ENCODE data around the gene FARSA.
A peak's percentile ranks its signal among the peaks of the same experiment; 100 is the strongest.
"Not testable (repeated sequence)": the region's sequence is repeated elsewhere in the genome, so short reads cannot be mapped to it uniquely, and the experiment has no call there.

Gene FARSA
- total RNA-seq, result 55.2 to 143 (median 63.1) reads per million in 4 experiments

DNA sequence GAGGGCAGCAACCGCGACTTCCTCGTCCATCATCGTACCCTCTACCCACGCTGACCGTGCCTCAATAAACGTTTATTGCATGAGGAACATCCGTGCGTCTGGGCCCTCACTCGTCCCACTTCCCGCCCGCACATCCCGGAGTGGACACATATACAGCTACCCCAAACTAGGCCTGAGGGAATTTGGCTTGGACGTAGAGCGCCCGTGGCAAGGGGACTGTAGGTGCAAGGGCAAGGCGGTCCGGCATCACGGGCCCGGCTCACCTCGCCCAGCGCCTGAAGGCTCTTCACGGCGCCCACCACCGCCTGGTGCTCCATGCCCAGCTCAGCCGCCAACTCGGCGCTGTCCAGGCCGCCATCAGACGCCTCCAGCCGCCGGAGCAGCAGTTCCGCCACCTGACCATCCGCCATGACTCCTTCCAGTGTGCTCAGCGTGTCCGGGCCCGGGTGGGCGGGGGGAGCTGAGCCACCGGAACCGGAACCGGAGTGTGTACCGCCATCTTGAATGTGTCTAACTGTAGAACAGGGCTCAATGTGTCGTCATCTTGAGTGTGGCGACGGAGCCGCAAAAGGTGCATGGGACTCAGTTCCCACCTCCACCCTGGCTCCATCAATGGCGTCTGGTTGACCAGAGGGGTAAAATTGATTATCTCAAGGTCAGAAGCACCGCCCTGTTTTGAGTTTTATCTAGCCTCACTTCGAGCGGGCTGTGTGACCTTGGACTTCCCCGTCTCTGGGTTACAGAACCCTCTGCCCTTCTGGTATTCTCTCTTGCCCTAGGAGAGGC, at the start of gene FARSA:
TSS of gene FARSA (minus strand) at position 425 of the 786 bp plus-strand sequence. CDS start at position 410, 15 bp downstream.
- DNase-seq, result peak; percentile 79

DNA sequence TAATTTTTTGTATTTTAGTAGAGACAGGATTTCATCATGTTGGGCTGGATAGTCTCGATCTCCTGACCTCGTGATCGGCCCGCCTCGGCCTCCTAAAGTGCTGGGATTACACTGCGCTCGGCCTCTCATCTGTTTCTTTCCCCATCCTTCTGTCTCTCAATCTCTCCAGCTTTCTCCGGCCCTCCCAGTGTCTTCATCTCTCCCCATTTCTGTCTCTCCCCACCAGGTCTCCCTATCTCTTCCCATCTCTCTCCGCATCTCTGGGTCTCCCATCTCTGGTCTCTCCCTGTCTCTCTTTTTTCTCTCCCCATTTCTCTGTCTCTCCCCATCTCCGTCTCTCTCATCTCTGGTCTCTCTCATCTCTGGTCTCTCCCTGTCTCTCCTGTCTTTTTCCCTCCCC, 49.6 kb upstream of the FARSA start:
- no peak for DNase-seq

DNA sequence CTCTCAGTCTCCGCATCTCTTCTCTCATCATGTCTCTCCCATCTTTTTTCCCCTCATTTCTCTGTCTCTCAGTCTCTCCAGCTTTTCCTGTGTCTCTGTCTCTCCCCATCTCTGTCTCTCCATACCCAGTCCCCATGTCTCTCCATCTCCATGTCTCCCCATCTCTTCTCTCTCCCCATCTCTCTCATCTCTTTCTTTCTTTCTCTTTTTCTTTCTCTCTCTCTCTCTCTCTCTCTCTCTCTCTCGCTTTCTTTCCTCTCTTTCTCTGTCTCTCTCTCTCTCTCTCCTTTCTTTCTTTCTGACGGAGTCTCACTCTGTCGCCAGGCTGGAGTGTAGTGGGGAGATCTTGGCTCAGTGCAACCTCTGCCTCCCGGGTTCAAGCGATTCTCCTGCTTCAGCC, 49.1 kb upstream of the FARSA start:
- DNase-seq, result no peak

DNA sequence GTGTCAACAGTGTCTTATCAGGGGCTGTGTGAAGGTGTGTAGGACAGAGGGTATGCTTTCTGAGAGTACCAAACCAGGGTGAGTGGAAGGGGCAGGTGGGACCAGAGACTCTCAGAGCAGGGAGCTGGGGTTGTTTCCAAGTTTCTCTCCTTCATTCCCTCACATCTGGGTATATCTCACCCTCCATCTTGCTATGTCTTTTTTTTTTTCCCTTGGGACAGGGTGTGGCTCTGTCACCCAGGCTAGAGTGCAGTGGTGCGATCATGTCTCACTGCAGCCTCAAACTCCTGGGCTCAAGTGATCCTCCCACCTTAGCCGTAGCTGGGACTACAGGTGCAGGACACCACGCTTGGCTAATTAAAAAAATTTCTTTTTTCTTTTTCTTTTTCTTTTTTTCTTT, 46.5 kb upstream of the FARSA start:
- DNase-seq, result no peak

DNA sequence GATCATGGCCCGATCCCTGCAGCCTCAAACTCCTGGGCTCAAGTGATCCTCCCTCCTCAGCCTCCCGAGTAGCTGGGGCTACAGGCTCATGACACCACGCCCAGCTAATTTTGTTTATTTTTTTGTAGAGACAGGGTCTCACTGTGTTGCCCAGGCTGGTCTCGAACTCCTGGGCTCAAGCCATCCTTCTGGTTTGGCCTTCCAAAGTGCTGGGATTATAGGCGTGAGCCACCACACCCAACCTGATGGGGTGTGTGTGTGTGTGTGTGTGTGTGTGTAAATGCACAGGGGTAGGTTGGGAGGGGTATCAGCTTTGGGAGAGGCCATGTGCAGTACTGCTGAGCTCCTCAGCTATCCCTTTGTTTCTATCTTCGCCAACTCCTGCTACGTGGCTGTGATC, 42.6 kb upstream of the FARSA start:
- not testable (repeated sequence) for DNase-seq

DNA sequence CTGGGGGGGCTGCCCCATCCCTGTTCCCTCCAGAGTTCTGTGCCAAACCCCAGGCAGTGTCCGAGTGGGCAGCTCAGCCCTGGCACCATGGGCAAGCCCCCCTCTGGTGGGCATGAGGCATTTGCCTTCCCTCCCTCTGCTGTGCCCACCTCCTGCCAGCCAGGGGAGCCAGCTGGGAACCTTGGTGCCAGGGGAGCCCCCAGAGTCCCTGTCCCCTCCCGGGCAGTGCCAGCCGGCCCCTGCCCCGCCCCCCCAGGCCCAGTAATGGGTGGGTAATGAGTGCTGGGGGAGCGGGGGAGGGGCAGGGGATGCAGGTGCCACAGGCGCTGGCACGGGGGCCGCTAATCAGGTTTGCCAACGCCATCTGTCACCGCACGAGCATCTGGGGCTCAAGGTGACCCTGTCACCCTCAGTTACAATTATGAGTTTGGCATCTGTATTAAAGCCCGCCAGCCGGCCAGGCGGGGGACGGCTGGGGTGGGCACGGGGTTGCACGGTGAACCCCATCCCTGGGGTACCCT, 41.8 kb upstream of the FARSA start:
- no peak for DNase-seq

DNA sequence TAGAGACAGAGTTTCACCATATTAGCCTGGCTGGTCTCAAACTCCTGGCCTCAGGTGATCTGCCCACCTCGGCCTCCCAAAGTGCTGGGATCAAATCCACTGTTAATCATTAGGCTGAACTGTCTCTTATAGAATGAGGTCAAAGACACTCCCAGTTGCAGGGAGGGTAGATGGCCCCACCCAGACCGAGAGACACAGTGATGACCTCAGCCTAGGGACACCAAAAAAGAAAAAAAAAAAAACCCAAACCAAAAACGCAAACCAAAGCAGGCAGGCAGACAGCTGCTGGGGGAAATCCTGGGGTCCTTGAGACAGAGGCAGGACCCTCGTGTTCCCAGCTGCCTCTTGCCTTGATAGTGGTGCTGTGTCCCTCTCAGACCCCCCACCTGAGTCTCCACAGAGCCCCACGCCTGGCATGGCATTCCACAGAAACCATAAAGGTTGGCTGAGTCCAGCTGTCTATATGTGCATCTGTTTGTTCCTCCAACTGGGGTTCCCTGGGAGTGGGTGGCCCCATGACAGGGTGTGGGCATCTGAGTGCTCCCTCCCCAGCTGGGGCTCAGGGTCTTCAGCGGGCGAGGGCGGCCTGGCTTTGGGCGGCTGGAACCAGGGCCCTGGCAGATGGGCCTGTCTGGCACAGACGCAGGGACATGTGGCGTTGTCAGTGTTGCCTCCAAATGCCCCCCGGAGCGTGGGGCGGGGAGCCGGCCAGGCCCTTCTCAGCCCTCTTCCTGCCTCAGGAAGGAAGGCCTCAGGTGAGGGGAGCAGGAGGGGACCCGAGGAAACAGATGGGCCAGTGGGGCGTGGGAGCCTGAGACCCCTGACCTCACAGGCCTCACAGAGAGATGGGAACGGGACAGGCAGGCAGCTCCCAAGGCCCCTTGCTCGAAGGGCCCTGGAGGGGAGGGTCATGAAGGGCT, 41.0 kb upstream of the FARSA start:
- no peak for DNase-seq

DNA sequence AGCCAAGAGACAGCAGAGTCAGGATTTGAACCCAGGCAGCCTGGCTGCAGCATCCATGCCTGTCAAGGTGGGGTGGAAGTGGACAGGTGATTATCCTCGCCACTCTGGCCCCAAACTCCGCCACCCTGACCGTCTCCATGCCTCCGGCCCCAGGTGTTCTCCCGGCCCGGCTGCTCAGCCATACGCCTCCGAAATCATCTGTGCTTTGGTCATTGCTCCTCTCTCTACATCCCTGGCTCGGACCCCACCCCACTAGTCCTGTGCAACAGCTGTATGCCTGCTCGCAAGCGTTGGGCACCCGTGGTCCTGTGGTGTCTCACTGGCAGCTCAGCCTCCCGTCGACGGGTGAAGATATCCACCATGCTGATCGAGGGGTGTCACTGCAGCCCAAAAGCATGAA, 39.7 kb upstream of the FARSA start:
- DNase-seq, result no peak

DNA sequence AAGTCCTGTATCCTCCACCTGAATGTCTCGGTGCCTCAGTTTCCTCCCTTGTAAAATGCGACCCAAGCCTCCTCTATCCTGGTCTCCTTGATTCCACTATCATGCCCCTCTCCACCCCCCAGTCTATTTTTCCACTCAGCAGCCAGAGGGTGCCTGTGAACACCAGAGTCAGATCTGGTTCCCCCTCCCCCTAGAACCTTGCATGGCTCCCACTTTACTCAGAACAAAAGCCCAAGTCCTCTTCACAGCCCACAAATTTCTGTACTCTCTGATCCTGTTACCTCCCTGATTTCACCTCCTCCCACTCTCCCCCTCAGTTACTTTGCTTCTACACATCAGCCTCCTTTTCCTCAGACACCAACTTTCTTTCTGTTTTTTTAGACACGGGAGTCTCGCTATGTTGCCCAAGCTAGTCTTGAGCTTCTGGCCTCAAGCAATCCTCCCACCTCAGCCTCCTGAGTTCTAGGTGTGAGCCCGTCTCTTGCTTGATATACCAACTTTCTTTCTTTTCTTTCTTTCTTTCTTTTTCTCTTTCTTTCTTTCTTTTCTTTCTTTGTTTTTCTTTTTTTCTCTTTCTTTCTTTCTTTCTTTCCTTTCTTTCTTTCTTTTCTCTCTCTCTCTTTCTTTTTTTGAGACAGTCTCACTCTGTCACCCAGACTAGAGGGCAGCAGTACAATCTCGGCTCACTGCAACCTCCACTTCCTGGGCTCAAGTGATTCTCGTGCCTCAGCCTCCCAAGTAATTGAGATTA, 36.7 kb upstream of the FARSA start:
- no peak for DNase-seq

DNA sequence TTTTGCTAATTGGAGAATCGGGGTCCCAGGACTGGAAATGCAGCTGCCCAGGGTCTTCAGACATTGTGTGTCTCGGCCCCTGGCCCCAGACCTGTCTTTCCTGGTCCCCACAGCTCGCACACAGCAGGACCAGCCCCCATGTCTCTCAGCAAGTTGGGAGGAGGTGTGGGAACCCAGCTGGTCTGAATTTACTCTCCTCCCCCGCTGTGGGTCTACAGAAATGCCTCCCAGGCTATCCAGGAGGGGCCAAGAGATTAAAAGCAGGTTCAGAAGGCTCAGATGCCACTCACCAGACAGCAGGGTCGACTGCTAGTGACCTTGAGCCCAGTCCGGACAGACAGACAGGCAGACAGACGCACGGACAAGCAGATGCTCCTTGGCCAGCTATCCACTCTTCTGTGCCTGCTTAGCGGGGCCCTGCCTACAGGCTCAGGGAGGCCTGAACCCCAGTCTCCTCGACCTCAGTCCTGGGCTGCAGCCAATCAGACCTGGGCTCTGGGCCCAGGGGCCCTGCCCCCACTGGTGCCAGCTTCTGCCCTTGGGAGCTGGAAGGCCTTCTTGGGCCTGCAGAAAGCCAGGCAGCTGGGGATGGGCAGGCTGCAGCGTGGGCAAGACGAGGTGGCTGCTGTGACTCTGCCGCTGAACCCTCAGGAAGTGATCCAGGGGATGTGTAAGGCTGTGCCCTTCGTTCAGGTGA, 35.9 kb upstream of the FARSA start, which contains the start of gene DAND5:
TSS of gene DAND5 (plus strand) at position 285 of the 697 bp plus-strand sequence. CDS start at position 370, 85 bp downstream.
- no peak for DNase-seq

DNA sequence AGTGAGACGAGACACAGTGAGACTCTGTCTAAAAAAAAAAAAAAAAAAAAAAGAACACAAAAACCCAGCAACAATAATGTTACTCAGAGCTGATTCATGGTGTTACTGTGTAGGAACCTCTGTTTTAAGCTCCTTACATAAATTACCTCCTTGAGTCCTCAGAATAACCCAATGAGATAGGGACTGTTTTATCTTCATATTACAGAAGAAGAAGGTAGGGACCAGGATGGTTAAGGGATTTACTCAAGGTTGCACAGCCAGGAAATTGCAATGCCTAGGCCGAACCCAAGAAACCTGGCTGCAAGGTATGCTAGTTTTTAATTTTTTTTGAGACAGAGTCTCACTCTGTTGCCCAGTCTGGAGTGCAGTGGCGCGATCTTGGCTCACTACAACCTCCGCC, 34.4 kb upstream of the FARSA start:
- no peak for DNase-seq

DNA sequence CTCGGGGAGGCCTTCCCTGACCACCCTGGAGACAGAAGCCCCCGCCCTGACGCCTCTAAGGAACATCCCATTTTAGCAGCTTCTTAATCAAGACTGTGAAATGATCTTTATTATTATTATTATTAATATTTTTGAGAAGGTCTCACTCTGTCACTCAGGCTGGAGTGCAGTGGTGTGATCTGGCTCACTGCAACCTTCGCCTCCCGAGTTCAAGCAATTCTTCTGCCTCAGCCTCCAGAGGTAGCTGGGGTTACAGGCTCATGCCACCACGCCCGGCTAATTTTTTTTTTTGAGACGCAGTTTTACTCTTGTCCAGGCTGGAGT, 32.3 kb upstream of the FARSA start:
- no peak for DNase-seq

DNA sequence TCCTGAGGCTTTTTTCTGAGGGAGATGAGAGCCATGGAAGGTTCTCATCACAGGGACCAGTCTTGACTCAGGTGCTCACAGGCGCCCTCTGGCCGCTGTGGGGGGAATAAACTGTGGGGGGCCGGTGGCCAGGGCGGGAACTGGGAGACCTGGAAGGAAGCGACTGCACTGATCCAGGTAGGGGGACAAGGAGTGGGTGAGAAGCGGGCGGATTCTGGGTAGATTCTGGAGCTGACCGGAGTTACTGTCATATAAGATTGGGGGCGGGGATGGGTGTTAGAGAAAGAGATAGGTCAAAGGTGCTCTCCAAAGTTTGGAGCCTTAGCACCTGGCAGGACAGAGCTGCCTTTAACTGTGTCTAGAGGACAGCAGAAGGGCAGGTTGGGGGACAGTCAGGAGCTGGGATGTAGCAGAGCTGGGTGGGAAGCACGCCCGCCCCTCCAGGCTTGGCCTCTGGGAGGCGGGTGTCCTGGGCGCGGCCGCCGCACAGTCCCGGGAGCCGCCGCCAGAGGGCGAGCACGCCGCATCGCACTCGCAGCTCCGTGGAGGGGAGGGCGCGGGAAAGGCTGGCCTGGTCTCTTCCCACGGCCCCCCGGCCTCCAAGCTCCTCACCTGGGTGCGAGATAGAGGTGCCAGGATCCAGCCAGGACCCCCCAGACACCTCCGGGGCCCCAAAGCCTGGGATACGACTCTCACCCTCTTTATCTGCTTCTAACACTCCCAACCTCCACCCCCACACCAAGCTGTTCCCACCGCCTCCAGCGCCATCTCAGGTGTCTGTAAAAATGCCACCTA, 31.7 kb upstream of the FARSA start:
- DNase-seq, result peak; percentile 67

DNA sequence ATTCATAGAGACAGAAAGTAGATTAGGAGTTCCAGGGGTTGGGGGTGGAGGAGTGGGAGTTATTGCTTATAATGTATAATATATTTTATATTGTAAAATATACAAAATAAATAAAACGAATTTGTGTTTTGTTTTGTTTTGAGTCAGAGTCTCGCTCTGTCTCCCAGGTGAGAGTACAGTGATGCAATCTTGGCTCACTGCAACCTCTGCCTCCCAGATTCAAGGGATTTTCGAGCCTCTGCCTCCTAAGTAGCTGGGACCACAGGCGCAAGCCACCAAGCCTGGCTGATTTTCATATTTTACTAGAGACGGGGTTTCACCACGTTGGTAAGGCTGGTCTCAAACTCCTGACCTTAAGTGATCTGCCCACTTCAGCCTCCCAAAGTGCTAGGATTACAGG, 26.0 kb upstream of the FARSA start:
- no peak for DNase-seq

DNA sequence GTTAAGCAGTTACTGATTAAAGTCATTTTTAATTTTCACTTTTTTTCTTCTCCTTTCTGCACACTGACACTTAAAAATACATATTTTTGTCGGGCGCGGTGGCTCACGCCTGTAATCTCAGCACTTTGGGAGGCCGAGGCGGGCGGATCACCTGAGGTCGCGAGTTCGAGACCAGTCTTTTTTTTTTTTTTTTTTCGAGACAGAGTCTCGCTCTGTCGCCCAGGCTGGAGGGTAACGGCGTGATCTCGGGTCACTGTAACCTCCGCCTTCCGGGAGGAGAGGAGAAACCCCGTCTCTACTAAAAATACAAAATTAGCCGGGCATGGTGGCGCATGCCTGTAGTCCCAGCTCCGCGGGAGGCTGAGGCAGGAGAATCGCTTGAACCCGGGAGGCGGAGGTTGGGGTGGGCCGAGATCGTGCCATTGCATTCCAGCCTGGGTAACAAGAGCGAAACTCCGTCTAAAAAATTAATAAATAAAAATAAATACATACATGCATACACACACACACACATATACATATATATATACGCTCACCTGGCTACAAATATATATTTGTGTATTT, 24.0 kb upstream of the FARSA start:
- DNase-seq, result not testable (repeated sequence)

DNA sequence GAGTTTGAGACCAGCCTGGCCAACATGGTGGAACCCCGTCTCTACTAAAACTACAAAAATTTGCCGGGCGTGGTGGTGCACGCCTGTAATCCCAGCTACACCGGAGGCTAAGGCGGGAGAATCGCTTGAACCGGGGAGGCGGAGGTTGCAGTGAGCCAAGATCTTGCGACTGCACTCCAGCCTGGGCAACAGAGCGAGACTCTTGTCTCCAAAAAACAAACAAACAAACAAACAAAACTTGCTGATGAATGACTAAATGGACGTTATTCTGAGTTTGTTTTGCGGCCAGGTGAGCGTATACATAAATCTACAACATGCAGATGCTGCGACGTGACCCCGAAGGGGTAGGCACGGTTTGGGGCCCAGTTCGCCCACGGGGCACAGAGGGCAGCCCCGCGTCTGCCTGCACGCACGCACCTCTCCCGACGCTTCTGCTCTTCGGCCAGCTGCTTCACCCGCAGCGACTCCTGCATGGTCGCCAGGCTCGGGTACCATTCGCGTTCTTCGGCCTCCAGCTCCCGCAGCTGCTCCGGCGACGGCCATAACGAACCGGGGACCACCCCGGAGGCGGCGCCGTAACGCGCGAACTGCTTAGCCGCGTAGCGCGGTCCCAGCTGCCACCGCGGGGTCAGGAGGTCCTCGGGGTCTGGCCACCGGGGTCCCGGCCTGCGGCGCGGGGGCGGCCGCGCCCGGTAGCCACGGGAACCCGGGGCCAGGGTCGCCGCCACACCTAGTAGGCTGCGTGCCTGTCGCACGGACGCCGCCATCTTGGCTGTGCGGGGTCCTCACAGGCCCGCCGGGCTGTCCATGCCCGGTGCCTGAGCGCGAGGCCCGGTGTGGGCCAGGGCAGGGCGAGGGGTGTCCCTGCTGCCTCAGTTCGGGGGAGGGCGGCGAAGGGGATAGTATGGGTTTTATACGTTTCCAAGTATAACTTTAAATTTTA, 23.2 kb upstream of the FARSA start, which contains the start of gene GADD45GIP1:
TSS of gene GADD45GIP1 (minus strand) at position 778 of the 943 bp plus-strand sequence. CDS start at position 767, 11 bp downstream.
- DNase-seq, result peak; percentile 64

DNA sequence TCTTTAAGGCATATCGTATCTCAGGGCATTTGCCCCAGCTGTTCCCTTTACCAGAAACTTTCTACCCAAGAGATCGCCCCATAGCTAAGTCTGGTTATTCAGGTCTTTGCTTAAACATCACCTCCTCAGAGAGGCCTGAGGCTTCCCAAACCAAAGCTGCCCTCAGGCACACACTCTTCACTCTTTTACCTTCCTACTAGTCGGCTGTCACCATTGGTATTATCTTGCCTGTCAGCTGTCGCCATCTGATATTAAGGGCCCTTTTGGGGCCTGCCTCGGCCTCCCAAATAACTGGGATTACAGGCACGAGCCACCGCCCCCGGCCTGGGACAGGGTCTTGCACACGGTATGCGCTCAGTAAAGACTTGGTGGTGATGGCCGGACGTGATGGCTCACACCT, 22.5 kb upstream of the FARSA start:
- no peak for DNase-seq

DNA sequence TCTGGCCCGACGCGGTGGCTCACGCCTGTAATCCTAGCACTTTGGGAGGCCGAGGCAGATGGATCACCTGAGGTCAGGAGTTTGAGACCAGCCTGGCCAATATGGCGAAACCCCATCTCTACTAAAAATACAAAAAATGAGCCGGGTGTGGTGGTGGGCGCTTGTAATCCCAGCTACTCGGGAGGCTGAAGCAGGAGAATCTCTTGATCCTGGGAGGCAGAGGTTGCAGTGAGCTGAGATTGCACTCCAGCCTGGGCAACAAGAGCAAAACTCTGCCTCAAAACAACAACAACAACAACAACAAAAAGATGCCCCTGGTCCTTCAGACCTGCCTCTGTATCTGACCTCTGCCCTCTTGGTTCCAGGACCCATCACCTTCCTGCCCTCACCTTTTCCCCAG, 22.1 kb upstream of the FARSA start:
- not testable (repeated sequence) for DNase-seq

DNA sequence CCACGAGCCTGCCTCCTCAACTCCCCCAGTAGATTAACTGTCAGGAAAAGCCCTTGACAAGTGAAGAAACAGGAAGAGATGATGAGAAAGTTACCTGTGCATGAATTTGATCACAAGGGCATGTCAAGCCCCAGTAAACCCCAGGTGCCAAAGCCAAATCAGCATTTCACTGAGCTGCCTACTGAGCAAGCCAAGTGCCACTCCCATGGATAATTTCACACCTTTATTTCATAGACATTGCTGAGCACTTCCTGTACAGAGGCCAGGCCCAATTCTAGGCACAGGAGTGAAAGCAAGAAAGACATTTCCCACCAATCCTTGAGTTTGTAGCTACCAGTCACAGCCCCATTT, 21.1 kb upstream of the FARSA start:
- DNase-seq, result no peak

Measured in effector CD8-positive, alpha-beta T cell (primary cell).